CD4-positive, alpha-beta memory T cell (primary cell): ENCODE results near the gene RUNDC1. TPM values are rescaled to one million over a fixed set of nuclear protein-coding genes. Genes with fewer than 3 reads are reported as not detected.

Experiments used
- CTCF ChIA-PET: fragments of 350-600 bp; sonication (Branson Sonifier 250); formaldehyde crosslinking; loops from one replicate; lab custom pipeline; 2021; ENCODE audit warnings: inconsistent platforms; ENCODE audit not compliant: partially characterized antibody; lab: Charles Lee
- POLR2A ChIA-PET: fragments of 350-600 bp; sonication (Branson Sonifier 250); formaldehyde crosslinking; loops from one replicate; lab custom pipeline; 2021; ENCODE audit not compliant: partially characterized antibody; lab: Charles Lee
- DNase-seq, 5 donors: peaks; one replicate each; pipeline versions ENCODE4 v3.0.0 to v3.0.0-alpha.2; 2020 to 2022; ENCODE audit warnings: mixed read lengths in 1 of 5
- H3K27ac ChIP-seq: one replicate; pipeline ENCODE4 v1.7.0; 2013; ENCODE audit warnings: low read depth, low read length
- H3K27me3 ChIP-seq: 2 replicates; pipeline ENCODE4 v1.7.0; 2013; ENCODE audit warnings: mild to moderate bottlenecking, low read length, moderate library complexity; ENCODE audit not compliant: insufficient read depth
- H3K36me3 ChIP-seq: 2 replicates; pipeline ENCODE4 v1.7.0; 2013; ENCODE audit warnings: mild to moderate bottlenecking, low read length, moderate library complexity; ENCODE audit not compliant: insufficient read depth
- H3K4me1 ChIP-seq: 2 replicates; pipeline ENCODE4 v1.7.0; 2013; ENCODE audit warnings: mild to moderate bottlenecking, low read length, moderate library complexity; ENCODE audit not compliant: insufficient read depth
- H3K4me3 ChIP-seq, 2 donors: one replicate each; pipeline ENCODE4 v1.7.0; 2013; ENCODE audit warnings: low read length in 2 of 2, mild to moderate bottlenecking in 1 of 2
- H3K9me3 ChIP-seq, 2 donors: one replicate each; pipeline ENCODE4 v1.7.0; 2013; ENCODE audit warnings: low read length in 2 of 2, control low read depth in 1 of 2; ENCODE audit not compliant: control insufficient read depth in 1 of 2
- H3K27ac Mint-ChIP-seq, 7 donors: one replicate each; pipeline ENCODE4 v1.8.0; 2020 to 2021; ENCODE audit warnings: mixed read lengths in 7 of 7, mild to moderate bottlenecking in 6 of 7, inconsistent platforms in 3 of 7, moderate library complexity in 3 of 7
- H3K27me3 Mint-ChIP-seq, 2 donors: one replicate each; pipeline ENCODE4 v1.8.0; 2020 to 2021; ENCODE audit warnings: mixed read lengths in 2 of 2
- H3K36me3 Mint-ChIP-seq, 2 donors: one replicate each; pipeline ENCODE4 v1.8.0; 2020 to 2021; ENCODE audit warnings: mixed read lengths in 2 of 2, inconsistent platforms in 1 of 2, mild to moderate bottlenecking in 1 of 2
- H3K4me1 Mint-ChIP-seq, 4 donors: one replicate each; pipeline ENCODE4 v1.8.0; 2020 to 2021; ENCODE audit warnings: mixed read lengths in 4 of 4, mild to moderate bottlenecking in 1 of 4
- H3K4me3 Mint-ChIP-seq, 8 donors: one replicate each; pipeline ENCODE4 v1.8.0; 2020 to 2021; ENCODE audit warnings: mixed read lengths in 8 of 8, mild to moderate bottlenecking in 7 of 8, moderate library complexity in 6 of 8, inconsistent platforms in 3 of 8
- H3K9me3 Mint-ChIP-seq, 8 donors: one replicate each; pipeline ENCODE4 v1.8.0; 2020 to 2021; ENCODE audit warnings: mixed read lengths in 8 of 8, mild to moderate bottlenecking in 5 of 8, inconsistent platforms in 3 of 8, moderate library complexity in 1 of 8
- intact Hi-C: fragments of 100-400 bp; cut with micrococcal nuclease; formaldehyde crosslinking; loops from one replicate; pipeline ENCODE4 v1.15.1; 2023
- polyA plus RNA-seq, 2 donors: library from polyadenylated mRNA; unstranded; fragments of 300-500 nt; fragmentation: Illumina TruSeq; gene quantifications; one replicate each; pipeline ENCODE4 v1.2.3, GENCODE V29; 2021
- total RNA-seq, 2 experiments: library from RNA; stranded (reverse); gene quantifications; one replicate each; pipeline ENCODE4 v1.2.3, GENCODE V29; 2021

RUNDC1 gene
- total and polyA plus RNA-seq, 4 experiments from 2014 or later = 12.8 to 25.5 (median 20.9) TPM

GRCh38 chr17:43025290-43025657 lies 44.9 kb downstream of the RUNDC1 start:
- H3K4me3 Mint-ChIP-seq = peak overlapping the region; percentile 71 to 83 (median 79)
- H3K36me3 ChIP-seq = no peaks in the 10 kb centered on the region
- peaks cover 0 to 2% of the 10 kb centered on the region in 2 donors for H3K36me3 Mint-ChIP-seq
- H3K27me3 ChIP-seq = no peaks in the 10 kb centered on the region
- no peaks in the 10 kb centered on the region for H3K9me3 Mint-ChIP-seq
- H3K4me1 ChIP-seq = peaks cover 25% of the 10 kb centered on the region
- no peak overlapping the region for H3K4me3 ChIP-seq
- H3K4me1 Mint-ChIP-seq = peaks cover 7 to 29% (median 20%) of the 10 kb centered on the region in 4 donors
- no peaks in the 10 kb centered on the region for H3K27me3 Mint-ChIP-seq
- H3K27ac Mint-ChIP-seq = peak overlapping the region; percentile 73 to 91 (median 81)
- H3K9me3 ChIP-seq = no peaks in the 10 kb centered on the region
- intact Hi-C loops = loop anchor here (2.0 kb wide), 1 partner anchor 458 kb away; the partner anchor contains the start of gene DHX8
- ChIA-PET POLR2A (interaction anchor here (1.2 to 2.5 kb wide), 10 partner anchors 12 to 343 kb away, joined by 4 to 33 read pairs (median 9); partner anchors contain the start of genes IFI35, NBR1, RPL27 and TMEM106A), CTCF (interaction anchor here (0.8 to 2.8 kb wide), 2 partner anchors 17 to 27 kb away, joined by 3 to 7 read pairs; partner anchors contain the start of gene RPL27)
- no peak overlapping the region for H3K27ac ChIP-seq
- DNase-seq = no peak

- POLR2A ChIA-PET = interaction anchor here (1.2 to 2.5 kb wide), 5 partner anchors 13 to 335 kb away, joined by 4 to 33 read pairs (median 11); partner anchors contain the start of genes IFI35, RPL27 and TMEM106A
- DNase-seq = no peak
- peak overlapping the region in 5 of 7 donors; percentile 75 to 91 (median 81) for H3K27ac Mint-ChIP-seq
- H3K4me1 Mint-ChIP-seq = peaks cover 6 to 23% (median 16%) of the 10 kb centered on the region in 4 donors
- CTCF ChIA-PET = interaction anchor here (0.8 to 2.8 kb wide), 3 partner anchors 18 to 146 kb away, joined by 3 to 7 read pairs (median 3); partner anchors contain the start of genes NBR1 and RPL27
- no peak overlapping the region for H3K27ac ChIP-seq
- no peaks in the 10 kb centered on the region for H3K9me3 Mint-ChIP-seq
- H3K36me3 Mint-ChIP-seq = peaks cover 0 to 2% of the 10 kb centered on the region in 2 donors
- no peaks in the 10 kb centered on the region for H3K27me3 Mint-ChIP-seq
- H3K9me3 ChIP-seq = no peaks in the 10 kb centered on the region
- H3K4me3 Mint-ChIP-seq = peak overlapping the region in 7 of 8 donors; percentile 74 to 82 (median 78)
- H3K4me1 ChIP-seq = peaks cover 22% of the 10 kb centered on the region
- H3K36me3 ChIP-seq = no peaks in the 10 kb centered on the region
- no peak overlapping the region for H3K4me3 ChIP-seq
- intact Hi-C loops = loop anchor here (2.0 kb wide), 1 partner anchor 457 kb away; the partner anchor contains the start of gene DHX8
- no peaks in the 10 kb centered on the region for H3K27me3 ChIP-seq
These were observed 45.6 kb downstream of the RUNDC1 start for GRCh38 chr17:43025766-43026537.

- Histone ChIP-seq H3K27ac (no peak overlapping the region), H3K27me3 (no peaks in the 10 kb centered on the region), H3K36me3 (no peaks in the 10 kb centered on the region), H3K9me3 (no peaks in the 10 kb centered on the region), H3K4me3 (no peak overlapping the region), H3K4me1 (peaks cover 18% of the 10 kb centered on the region)
- intact Hi-C loops = no loop called here
- Mint-ChIP-seq H3K4me1 (peaks cover 5 to 17% (median 12%) of the 10 kb centered on the region in 4 donors), H3K9me3 (no peaks in the 10 kb centered on the region), H3K27me3 (no peaks in the 10 kb centered on the region), H3K4me3 (peak overlapping the region in 7 of 8 donors; percentile 10 to 78 (median 46)), H3K27ac (peak overlapping the region in 3 of 7 donors; percentile 53 to 86 (median 70)), H3K36me3 (peaks cover 0 to 2% of the 10 kb centered on the region in 2 donors)
- no peak for DNase-seq
- ChIA-PET CTCF (interaction anchor here (1.0 kb wide), 1 partner anchor 145 kb away, joined by 3 read pairs; the partner anchor contains the start of gene NBR1), POLR2A (interaction anchor here (1.2 kb wide), 1 partner anchor 20 kb away, joined by 4 read pairs; the partner anchor contains the start of gene IFI35)
These were observed 46.2 kb downstream of the RUNDC1 start for GRCh38 chr17:43026595-43026994.

- peak overlapping the region in 5 of 7 donors; percentile 25 to 86 (median 43) for H3K27ac Mint-ChIP-seq
- Histone ChIP-seq H3K27me3 (no peaks in the 10 kb centered on the region), H3K4me1 (peaks cover 18% of the 10 kb centered on the region), H3K4me3 (no peak overlapping the region), H3K27ac (no peak overlapping the region), H3K9me3 (no peaks in the 10 kb centered on the region), H3K36me3 (no peaks in the 10 kb centered on the region)
- ChIA-PET CTCF (interaction anchor here (1.0 kb wide), 1 partner anchor 144 kb away, joined by 3 read pairs; the partner anchor contains the start of gene NBR1), POLR2A (interaction anchor here (1.2 kb wide), 1 partner anchor 20 kb away, joined by 4 read pairs; the partner anchor contains the start of gene IFI35)
- peaks cover 5 to 13% (median 9%) of the 10 kb centered on the region in 4 donors for H3K4me1 Mint-ChIP-seq
- H3K36me3 Mint-ChIP-seq = peaks cover 0 to 2% of the 10 kb centered on the region in 2 donors
- H3K4me3 Mint-ChIP-seq = peak overlapping the region in 6 of 8 donors; percentile 2 to 78 (median 38)
- H3K27me3 Mint-ChIP-seq = no peaks in the 10 kb centered on the region
- intact Hi-C loops = no loop called here
- no peaks in the 10 kb centered on the region for H3K9me3 Mint-ChIP-seq
- no peak for DNase-seq
These were observed 47.0 kb downstream of the RUNDC1 start for GRCh38 chr17:43027091-43028032.

GRCh38 chr17:43028221-43028861 lies 48.0 kb downstream of the RUNDC1 start:
- DNase-seq = no peak
- Mint-ChIP-seq H3K27ac (peak overlapping the region in 4 of 7 donors; percentile 8 to 61 (median 28)), H3K36me3 (peaks cover 0 to 2% of the 10 kb centered on the region in 2 donors), H3K4me3 (peak overlapping the region in 1 of 8 donors; percentile 5), H3K27me3 (no peaks in the 10 kb centered on the region), H3K9me3 (no peaks in the 10 kb centered on the region), H3K4me1 (peaks cover 5 to 13% (median 9%) of the 10 kb centered on the region in 4 donors)
- intact Hi-C loops = no loop called here
- Histone ChIP-seq H3K27me3 (no peaks in the 10 kb centered on the region), H3K4me1 (peaks cover 12% of the 10 kb centered on the region), H3K4me3 (no peak overlapping the region), H3K9me3 (no peaks in the 10 kb centered on the region), H3K36me3 (no peaks in the 10 kb centered on the region), H3K27ac (no peak overlapping the region)
- CTCF ChIA-PET = no interaction called here
- POLR2A ChIA-PET = no interaction called here

- ChIA-PET CTCF (no interaction called here), POLR2A (interaction anchor here (1.4 kb wide), 1 partner anchor 9 kb away, joined by 5 read pairs; the partner anchor contains the start of gene VAT1)
- intact Hi-C loops = no loop called here
- DNase-seq = no peak
- Mint-ChIP-seq H3K27ac (no peak overlapping the region), H3K9me3 (no peaks in the 10 kb centered on the region), H3K4me1 (no peaks in the 10 kb centered on the region), H3K36me3 (no peaks in the 10 kb centered on the region), H3K27me3 (no peaks in the 10 kb centered on the region), H3K4me3 (no peak overlapping the region)
- no peaks in the 10 kb centered on the region for H3K9me3 ChIP-seq
- H3K36me3 ChIP-seq = no peaks in the 10 kb centered on the region
- H3K4me3 ChIP-seq = no peak overlapping the region
- no peaks in the 10 kb centered on the region for H3K27me3 ChIP-seq
- no peaks in the 10 kb centered on the region for H3K4me1 ChIP-seq
- no peak overlapping the region for H3K27ac ChIP-seq
These were observed 49.9 kb downstream of the RUNDC1 start for GRCh38 chr17:43030137-43030767.
